Measurements from ENCODE around the gene RPE.

Gene RPE

DNA sequence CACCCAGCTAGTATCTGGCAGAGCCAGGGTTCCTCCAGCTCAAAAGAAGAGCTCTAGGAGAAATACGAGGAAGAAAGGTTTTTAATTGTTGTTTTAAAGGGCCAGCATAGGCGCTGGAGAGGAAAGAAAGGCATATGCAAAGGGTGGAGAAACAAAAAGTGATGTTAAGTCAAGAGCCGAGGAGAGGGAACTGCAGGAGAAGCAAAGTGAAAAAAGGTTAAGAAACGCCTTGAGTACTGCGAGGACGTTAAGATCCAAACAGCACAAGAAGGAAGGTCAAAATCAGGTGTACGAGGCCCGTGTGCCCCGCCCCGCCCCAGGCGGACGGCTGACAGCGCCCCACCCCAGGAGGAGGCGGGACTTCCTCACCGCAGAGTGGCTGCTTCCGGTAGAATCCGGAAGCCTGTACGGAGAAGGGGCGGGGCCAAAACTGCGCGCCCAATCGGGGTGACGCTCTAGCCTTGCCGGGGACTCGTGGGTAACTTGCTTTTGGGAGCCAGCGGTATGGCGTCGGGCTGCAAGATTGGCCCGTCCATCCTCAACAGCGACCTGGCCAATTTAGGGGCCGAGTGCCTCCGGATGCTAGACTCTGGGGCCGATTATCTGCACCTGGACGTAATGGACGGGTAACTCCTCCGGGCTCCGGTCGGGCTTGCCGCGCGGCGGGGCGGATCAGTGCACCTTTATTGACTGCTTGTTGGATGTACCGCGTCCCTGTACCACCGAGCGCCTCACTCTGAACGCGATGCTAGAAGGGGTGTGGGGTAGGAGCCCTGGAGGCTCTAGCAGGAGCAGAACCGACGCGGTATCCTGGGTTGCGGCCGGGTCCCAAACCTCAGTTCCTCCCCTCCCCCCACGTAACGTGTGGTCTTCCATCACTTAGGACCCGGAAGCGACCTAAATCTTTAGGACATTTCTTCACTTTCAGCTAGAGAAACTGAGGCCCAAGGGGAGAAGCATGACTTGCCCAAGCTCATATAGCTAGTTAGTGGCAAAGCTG is at the start of gene RPE:
RPE (plus strand) TSS at position 481 of the 1,000 bp plus-strand sequence; CDS start at position 505, 24 bp downstream.
- peak; percentile 93 to 97 for DNase-seq (ENCODE audit: low read depth in 1 of 2, low spot score in 1 of 2)

DNA sequence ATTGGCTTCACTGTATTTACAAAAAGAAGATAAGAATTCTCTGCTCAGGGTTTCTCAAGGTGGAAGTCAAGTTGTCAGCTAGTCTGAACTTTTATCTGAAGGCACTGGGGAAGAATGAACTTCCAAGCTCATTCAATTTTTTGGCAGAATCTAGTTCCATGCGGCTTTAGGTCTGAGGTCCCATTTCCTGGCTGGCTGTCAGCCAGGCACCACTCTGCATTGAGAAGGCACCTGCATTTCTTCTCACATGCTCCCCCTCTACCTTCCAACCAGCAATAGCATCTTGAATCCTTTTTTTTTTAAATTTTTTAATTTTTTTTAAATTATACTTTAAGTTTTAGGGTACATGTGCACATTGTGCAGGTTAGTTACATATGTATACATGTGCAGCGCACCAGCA is 46.2 kb upstream of the RPE start:
- no peak for DNase-seq (ENCODE audit: low read depth in 1 of 2, low spot score in 1 of 2)

DNA sequence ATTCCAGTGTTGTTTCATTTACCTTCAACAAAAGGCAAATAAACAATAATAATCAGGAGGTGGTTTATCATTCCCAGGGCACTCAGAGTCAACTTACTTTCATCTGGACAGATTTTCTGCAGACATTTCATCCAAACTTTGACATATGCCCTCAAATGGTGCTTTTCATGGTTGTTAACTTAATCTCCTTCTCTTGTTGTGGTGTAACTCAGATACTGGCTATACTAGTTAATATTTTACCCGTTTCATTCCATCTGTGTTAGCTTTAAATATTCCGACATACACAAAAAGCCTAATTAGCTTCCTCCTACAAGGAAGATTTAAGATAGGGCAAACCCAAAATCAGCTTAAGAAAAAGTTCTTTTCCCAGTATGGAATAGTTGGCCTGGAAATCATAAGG is 44.4 kb upstream of the RPE start:
- no peak for DNase-seq (ENCODE audit: low read depth in 1 of 2, low spot score in 1 of 2)

DNA sequence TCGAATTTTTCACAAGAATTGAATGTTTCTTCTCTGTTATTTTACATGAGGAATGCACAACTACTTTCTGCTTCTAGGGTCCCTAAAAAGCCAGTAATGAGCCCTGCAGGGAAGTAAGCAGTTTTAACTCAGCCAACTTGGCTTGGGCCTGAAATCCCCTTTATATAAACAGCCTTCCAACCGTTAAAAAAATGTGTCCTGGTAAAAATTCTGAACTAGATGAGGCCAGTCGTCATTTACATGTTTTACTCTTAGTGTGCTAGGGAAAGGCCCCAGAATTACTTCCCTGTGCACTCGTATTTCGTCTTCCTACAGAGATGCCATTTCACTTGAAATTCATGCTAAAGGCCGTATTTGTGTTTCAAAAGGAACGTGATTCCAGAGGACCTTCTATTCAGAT is 42.4 kb upstream of the RPE start:
- DNase-seq (ENCODE audit: low read depth in 1 of 2, low spot score in 1 of 2): no peak

DNA sequence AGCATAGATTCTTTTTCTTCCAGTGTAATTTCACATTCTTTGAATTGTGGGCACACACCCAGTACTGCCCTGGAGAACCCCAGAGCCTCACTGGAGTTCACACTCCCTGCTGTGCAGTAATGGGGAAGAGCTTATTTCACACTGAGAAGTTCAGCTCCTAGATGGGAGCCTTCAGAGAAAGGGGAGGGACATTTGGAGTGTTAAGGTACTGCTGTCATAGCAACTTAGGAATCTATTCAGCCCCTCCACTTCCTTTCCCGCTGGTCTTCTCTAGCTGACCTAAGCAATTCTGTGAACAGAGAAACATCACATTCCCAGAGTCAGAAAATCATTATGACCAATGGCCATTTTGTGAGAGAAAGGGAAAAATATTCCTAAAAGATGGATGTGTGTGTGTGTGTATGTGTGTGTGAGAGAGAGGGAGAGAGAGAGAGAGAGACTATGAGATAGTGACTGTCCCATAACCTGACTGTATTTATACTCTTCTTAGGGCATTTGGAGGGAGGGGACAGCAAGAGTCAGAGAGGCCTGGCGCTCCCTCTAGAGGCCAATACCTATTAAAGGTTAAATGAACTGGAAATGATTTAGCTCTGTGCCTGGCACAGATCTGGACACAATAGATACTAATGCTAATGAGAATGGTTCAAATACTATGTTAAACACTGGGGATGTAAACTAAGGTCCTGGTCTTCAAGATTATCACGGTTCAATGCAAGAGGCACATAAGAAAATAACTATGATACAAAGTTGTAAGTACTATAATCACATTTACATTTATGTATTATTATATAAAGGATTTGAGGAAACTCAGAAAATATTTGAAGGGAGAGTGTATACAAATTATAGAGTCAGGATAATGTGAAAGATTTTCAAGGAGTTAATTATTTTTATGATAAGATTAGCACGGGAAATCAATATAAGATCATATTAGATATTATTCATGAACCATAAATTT is 41.5 kb upstream of the RPE start:
- peak in 1 of 2 donors; percentile 1 for DNase-seq (ENCODE audit: low read depth in 1 of 2, low spot score in 1 of 2)

DNA sequence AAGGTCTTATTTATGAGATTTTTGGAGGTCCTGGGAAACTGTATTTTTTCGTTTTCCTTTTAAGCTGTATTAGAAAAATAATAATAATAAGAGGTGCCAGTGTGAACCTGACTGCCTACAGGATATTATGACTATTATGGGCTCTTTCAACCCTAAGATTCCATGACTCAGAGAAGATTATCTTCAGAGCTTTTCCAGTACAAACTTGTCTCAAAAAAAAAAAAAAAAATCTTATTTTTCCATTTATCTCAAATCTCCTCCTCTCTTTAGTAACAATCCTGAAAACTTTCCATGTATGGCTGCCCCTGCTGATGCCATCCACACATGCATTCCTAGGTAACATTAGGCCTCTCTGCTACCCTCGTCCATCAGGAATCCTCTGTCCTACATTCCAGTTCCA is 36.7 kb upstream of the RPE start:
- no peak for DNase-seq (ENCODE audit: low read depth in 1 of 2, low spot score in 1 of 2)

DNA sequence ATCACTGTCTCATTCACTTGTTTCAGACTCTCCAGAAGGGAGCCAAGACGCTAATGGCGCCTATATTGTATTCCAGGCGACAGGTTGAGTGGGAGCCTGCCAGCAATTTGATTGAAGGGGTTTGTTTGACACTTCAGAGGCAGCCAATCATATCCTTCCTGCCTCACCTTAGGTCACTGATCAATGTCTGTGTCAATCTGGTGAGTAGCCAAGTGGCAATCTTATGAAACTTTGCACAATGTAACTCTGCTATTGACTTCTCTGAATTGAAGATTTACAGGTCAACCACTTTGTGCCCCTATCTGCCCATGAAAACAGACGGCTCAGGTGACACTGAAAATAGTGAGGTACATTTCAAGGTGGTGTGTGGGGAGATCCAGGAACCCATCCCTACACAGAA is 32.7 kb upstream of the RPE start:
- DNase-seq (ENCODE audit: low read depth in 1 of 2, low spot score in 1 of 2): no peak

DNA sequence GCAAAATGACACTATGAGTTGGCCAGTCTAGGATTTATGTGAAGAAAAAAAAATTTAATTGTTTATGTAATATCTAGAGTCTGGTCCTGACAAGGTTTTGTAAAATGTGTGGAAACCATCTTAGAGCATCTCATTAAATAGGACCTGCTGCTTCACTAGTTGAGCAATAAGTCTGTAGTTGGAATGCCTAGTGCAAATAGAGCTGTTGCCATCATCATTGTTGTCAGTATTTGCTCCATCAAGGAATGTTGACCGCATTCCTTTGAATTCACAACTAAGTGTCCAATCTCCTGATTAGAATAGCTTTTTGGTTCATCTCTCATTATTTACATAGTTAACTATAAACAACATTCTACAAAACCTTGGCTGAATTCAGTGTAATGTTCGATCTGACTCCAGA is 32.2 kb upstream of the RPE start:
- no peak for DNase-seq (ENCODE audit: low read depth in 1 of 2, low spot score in 1 of 2)

DNA sequence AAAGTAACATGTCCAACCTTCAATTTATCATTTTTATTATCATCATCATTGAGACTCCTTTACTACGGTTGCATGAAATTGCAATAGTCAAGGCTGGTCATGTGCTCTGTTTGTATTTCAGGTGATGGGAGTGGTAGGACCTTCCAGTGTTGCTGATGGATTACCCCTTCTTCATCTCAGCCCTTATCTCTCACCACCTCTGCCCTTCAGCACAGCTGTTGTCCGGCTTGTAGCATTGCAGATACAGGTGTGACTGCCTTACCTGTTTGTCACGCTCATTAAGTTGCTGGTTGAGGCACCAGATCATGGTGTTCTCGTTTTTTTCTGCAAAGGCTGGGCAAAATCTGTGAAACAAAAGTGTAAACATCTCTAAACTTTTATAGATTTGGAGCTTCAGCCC is 31.7 kb upstream of the RPE start:
- no peak for DNase-seq (ENCODE audit: low read depth in 1 of 2, low spot score in 1 of 2)

DNA sequence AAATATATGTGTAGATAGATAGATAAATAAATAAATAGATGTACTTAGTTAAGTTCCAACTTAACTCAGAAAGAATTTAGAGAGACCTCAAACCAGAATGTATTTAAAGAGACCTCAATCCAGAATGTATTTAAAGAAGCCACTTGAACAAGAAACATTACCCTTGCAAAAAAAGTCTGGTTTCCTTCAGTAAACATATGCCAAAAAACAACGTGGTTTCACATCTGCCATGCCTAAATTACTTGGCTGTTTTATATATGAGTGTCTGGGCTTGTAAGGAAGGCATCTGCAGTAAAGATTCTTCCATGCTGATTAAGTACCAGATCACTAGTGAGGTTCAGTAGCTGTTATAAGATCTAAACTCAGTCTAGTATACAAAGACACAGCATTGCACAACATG is 29.1 kb upstream of the RPE start:
- DNase-seq (ENCODE audit: low read depth in 1 of 2, low spot score in 1 of 2): no peak

DNA sequence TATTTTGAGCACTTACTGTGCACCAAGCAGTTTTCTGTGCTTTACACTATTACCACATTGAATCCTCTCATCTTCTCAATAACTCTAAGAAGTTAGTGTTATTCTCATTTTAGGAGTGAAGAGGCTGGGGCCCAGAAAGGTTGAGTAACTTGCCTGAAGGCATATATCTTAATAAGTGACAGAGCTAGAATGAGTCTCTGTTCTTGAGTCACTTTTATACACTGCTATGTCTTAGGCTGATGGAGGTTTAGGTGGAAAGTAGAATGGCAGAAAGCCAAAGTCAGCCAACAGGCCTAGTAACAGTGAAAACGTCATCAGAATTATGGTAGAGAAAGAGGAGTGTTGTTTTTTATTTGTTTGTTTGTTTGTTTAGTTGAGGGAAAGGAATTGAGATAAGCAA is 27.9 kb upstream of the RPE start:
- DNase-seq (ENCODE audit: low read depth in 1 of 2, low spot score in 1 of 2): no peak

DNA sequence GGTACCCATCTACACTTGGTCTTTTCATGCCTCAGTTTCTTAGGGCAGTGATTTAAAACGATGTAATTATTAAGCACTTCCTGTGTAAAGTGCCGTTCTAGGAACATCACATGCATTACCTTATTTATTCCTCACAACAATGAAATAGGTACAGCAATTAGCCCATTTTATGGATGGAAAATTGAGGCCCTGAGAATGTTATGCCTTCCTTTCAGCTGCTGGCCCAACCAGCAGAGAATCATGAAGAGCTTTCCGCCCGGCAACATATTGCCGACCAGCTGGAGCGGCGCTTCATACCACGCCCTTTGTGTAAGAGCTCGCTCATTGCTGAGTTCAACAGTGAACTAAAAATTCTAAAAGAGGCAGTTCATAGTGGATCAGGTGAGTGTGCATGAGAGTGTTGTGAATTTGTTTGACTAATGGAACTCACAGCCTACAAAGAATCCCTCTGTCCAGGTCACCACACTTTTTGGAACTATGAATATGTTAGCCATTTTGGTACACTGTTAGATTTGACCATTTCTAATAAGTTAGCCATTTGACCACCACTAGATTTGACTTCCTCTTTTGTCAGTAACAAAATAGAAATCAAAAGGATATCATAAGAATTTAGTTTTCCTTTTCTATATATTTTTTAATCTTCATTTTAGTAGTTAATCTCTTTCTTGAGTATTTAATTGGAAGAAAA is 25.6 kb upstream of the RPE start:
- no peak for DNase-seq (ENCODE audit: low read depth in 1 of 2, low spot score in 1 of 2)

DNA sequence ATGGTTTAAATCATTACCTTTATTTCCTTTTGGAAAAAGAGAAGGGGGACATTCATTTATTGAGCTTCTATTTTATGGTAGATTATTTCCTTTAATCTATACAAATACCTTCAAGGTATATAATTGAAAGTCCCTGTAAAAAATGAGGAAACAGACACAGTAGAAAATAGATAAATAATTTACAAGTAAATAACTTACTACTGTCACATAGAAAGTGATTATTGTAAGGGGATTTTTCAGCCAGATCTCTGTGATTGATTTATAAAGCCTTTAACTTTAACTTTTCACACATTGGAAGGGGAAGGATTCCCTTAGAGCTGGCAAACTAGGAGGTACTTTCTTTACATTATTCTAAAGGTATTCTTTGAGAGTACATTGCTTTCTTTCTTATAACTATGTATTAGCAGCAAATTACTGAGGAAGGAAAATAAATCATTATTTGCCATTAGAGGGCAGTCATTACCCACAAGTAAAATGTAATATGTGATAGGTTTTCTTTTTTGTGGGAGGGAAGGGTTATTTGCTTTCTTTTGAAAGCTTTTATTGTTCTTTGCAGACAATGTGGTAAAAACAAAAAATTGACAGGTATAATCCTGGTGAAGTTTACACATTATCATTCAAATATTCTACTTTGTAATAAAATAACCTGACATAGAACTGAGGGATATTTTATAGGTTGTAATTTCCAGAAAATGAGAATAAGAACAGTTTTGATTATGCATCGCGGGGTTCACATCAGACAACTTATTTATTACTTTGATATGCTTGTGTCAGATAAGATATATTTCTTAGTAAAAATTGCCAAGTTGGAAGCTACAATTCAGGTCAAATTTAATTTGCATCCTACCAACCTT is 24.8 kb upstream of the RPE start:
- no peak for DNase-seq (ENCODE audit: low read depth in 1 of 2, low spot score in 1 of 2)

DNA sequence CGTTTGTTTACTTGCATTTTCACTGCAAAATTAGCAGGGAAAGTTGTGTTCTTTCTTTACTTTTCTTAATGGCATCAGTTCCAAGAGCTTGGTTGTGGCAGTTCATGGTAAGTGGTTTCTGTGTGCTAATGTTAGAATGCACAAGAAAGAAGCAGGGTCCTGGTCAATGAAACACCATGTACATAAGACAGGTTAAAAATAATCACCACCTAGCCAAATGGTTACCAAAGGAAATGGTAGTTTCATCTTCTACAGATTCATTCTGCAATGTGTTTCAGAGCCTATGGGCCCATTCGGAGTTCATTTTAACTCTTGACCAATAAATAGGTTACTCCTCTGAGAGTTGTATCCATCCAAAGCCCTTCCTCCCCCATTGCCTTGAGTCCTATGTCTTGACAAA is 18.1 kb upstream of the RPE start:
- no peak for DNase-seq (ENCODE audit: low read depth in 1 of 2, low spot score in 1 of 2)

DNA sequence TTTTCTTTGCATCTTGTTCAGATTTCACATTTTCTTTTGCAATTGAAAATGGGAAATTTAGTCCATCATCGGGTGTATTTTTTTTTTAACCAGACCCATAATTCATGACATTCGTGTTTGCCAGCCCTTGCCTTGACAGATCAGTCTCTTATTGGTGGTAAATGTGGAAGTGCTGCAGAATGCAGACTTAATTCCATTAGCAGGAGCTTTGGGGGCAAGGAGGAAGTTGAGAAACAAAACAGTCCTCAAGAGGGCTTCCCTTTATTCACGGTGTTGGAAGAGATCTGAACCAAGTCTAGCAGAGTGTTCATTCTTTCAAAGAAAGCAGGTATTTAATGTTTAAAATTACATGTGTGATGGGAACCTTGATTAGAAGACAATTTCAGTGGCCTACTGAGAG is 16.6 kb upstream of the RPE start:
- no peak for DNase-seq (ENCODE audit: low read depth in 1 of 2, low spot score in 1 of 2)

DNA sequence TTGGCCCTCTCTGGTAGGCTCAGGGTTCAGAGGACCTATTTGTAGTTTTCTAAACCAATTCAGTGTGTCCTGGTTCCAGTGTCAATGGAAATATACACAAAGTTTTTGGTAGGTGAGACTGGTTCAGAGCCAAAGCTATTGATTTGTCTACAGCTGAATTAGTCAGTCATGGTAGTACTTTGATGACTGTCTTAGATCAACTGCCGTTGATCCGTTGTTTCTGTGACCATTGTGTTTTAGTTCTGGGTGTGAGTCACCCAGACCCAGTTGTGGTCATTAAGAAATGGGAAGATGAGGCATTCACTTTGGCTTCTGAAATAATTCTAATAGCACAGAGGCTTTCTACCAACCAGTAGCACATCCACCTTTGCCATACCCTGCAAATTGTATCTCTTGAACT is 16.0 kb upstream of the RPE start:
- DNase-seq (ENCODE audit: low read depth in 1 of 2, low spot score in 1 of 2): no peak

DNA sequence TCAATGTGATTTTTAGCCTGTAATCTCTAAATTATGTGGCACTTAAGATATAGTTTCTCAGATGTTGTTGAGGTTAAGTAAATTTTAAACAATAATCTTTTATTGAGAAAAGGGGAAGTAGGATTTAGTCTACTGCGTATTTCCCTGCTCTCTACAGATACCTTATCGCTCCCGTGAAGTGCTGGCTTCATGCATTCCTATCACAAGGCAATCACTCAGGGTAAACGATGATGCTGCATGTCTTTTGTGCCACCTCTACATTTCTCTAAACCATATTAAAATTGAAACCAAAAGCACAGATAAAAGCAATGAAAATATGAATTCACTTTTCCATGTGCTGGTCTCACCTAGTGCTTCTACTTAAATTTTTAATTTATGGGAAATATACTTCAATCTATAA is 14.4 kb upstream of the RPE start:
- DNase-seq (ENCODE audit: low read depth in 1 of 2, low spot score in 1 of 2): no peak

DNA sequence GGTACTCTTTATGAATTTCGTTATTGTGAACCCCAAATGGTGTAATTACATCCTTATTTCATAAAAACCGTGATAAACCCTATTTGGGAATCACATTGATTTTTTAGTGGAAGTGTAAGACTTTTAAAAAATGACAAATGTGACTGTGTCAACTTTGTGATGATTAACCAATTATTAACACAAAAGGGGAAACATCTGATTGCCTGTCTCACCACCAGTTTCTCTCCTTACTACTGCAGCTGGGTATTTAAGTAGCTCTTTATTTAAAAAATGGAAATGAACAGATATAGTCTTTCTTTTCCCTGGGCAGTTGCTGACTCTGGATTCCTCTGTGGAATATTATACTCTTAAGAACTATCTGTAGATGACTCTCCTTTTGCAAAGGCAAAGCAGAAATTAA is 11.6 kb upstream of the RPE start:
- no peak for DNase-seq (ENCODE audit: low read depth in 1 of 2, low spot score in 1 of 2)

DNA sequence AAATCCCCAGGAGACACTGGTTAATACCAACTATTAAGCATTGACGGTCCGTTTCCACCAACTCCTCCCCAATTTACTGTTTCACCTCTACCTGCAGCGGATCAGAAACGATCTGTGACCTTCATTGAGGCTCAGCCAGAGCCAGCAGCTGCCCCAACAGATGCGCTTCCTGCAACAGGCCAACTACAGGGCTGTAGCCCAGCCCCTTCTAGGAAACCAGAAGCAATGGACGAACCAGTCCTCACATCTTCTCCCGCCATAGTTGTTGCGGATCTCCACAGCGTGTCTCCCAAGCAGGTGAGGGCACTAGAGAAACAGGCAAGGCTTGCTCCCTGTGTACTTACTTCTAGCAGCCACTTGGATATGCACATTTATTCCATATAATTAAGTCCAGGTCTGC is 8.5 kb upstream of the RPE start:
- no peak for DNase-seq (ENCODE audit: low read depth in 1 of 2, low spot score in 1 of 2)

DNA sequence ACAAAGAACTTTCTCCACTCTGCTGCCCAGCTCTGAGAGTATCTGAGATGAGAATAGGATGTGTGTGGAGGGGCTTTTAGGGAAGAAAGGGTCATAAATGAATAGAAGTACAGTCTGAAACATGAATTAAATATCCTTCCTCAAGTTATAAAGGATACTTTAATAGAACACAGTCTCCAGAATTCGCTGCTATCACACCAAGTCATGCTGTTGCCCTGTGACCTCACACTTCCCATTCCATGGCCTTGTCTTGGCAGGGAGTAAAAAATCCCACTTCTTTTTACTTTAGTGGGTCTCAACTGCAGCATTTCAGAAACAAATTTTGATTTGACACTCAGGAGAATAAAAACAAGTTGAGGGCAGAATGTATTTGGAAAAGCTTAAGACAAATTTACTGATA is 3.8 kb upstream of the RPE start:
- DNase-seq (ENCODE audit: low read depth in 1 of 2, low spot score in 1 of 2): no peak

Data from stimulated activated CD4-positive, alpha-beta T cell treated with anti-CD3 and anti-CD28 coated beads, Interleukin-15, amount 100 ng/mL, for 1 hour (primary cell).